IMR-90 (cell line): ENCODE results near the gene DOLPP1.

Experiments
- BHLHE40 ChIP-seq: fragments of 150-350 bp; IDR thresholded peaks from 2 replicates; pipeline ENCODE4 v1.6.1; 2016; ENCODE audit warnings: mild to moderate bottlenecking, low read depth, low read length
- CEBPB ChIP-seq: IDR thresholded peaks from 2 replicates; pipeline ENCODE4 v1.6.1; 2012; ENCODE audit warnings: low read depth, low read length, improper control_type of control experiment
- FOS ChIP-seq: fragments of 150-350 bp; IDR thresholded peaks from 2 replicates; pipeline ENCODE4 v1.6.1; 2016; ENCODE audit warnings: low read depth, low read length
- MAFK ChIP-seq: IDR thresholded peaks from 2 replicates; pipeline ENCODE4 v1.6.1; 2012; ENCODE audit warnings: low read depth, low read length, improper control_type of control experiment
- MAZ ChIP-seq: IDR thresholded peaks from 2 replicates; pipeline ENCODE4 v1.6.1; 2012; ENCODE audit warnings: low read depth, mild to moderate bottlenecking, low read length, improper control_type of control experiment, moderate library complexity, borderline replicate concordance
- MXI1 ChIP-seq: IDR thresholded peaks from 2 replicates; pipeline ENCODE4 v1.6.1; 2012; ENCODE audit warnings: low read depth, mild to moderate bottlenecking, low read length, moderate library complexity, borderline replicate concordance
- NFE2L2 ChIP-seq: fragments of 150-350 bp; IDR thresholded peaks from 2 replicates; pipeline ENCODE4 v1.6.1; 2016; ENCODE audit warnings: low read depth, mild to moderate bottlenecking, low read length
- POLR2A ChIP-seq: IDR thresholded peaks from 2 replicates; pipeline ENCODE4 v1.6.1; 2012; ENCODE audit warnings: mild to moderate bottlenecking, low read depth, low read length
- RAD21 ChIP-seq: IDR thresholded peaks from 2 replicates; pipeline ENCODE4 v1.6.1; 2012; ENCODE audit warnings: low read length, improper control_type of control experiment
- RCOR1 ChIP-seq: IDR thresholded peaks from 2 replicates; pipeline ENCODE4 v1.6.1; 2012; ENCODE audit warnings: mild to moderate bottlenecking, low read length, improper control_type of control experiment; ENCODE audit not compliant: insufficient replicate concordance
- TF ChIP-seq, protein P1 (sequence below): conservative IDR thresholded peaks from 2 replicates; pipeline ENCODE4 v1.5.1; 2012; ENCODE audit warnings: mild to moderate bottlenecking, low read depth, low read length, improper control_type of control experiment
- TF ChIP-seq, protein P2 (sequence below): fragments of 150-350 bp; IDR thresholded peaks from 2 replicates; pipeline ENCODE4 v1.6.1; 2016; ENCODE audit warnings: low read depth, mild to moderate bottlenecking, low read length, moderate library complexity, borderline replicate concordance
- TF ChIP-seq, protein P3 (sequence below): fragments of 150-350 bp; IDR thresholded peaks from 2 replicates; pipeline ENCODE4 v1.6.1; 2017; ENCODE audit warnings: mild to moderate bottlenecking, antibody characterized with exemption, low read length, low read depth

DNA sequence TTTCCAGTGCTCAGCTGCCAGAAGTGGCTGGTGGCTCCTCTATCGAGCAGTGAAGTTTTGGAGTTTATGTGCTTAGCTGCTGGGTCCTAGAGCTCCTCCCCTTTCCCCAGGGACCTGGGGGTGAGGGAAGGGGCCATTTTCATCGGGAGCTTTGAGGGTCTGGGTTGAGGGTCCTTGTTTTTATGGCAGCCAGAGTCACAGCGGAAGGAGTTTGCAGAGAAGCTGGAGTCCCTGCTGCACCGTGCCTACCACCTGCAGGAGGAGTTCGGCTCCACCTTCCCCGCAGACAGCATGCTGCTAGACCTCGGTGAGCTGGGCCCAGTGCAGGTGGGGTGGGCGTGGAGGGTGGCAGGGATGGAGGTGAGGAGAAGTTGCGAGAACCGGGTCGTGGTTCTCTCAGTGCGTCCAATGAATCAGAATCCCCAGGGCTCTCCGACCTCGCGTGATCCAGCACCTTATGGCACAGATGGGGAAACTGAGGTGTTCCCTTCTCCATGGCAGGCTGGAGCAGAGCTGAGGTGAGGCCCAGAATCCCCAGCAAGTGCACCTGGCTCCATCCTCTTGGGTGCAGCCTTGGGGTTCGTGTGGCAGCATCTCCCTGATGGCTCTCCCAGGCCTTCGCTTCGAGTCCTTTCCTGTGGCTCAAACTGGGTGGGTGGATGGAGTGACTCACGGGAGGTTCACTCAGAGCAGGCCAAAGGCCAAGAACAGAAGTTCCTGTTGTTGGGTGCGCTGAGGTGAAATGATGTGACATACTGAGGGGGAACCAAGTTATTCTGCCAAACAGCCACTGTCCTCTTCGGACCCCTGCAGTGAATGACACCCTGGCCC, 21.7 kb upstream of the DOLPP1 start:
- TF ChIP-seq RAD21 (no peak), POLR2A (no peak), NFE2L2 (no peak), CEBPB (no peak), FOS (no peak), MXI1 (no peak), MAFK (no peak), BHLHE40 (no peak), RCOR1 (no peak), MAZ (no peak)
- TF ChIP-seq, protein P1, sequence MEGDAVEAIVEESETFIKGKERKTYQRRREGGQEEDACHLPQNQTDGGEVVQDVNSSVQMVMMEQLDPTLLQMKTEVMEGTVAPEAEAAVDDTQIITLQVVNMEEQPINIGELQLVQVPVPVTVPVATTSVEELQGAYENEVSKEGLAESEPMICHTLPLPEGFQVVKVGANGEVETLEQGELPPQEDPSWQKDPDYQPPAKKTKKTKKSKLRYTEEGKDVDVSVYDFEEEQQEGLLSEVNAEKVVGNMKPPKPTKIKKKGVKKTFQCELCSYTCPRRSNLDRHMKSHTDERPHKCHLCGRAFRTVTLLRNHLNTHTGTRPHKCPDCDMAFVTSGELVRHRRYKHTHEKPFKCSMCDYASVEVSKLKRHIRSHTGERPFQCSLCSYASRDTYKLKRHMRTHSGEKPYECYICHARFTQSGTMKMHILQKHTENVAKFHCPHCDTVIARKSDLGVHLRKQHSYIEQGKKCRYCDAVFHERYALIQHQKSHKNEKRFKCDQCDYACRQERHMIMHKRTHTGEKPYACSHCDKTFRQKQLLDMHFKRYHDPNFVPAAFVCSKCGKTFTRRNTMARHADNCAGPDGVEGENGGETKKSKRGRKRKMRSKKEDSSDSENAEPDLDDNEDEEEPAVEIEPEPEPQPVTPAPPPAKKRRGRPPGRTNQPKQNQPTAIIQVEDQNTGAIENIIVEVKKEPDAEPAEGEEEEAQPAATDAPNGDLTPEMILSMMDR = no peak
- TF ChIP-seq, protein P2, sequence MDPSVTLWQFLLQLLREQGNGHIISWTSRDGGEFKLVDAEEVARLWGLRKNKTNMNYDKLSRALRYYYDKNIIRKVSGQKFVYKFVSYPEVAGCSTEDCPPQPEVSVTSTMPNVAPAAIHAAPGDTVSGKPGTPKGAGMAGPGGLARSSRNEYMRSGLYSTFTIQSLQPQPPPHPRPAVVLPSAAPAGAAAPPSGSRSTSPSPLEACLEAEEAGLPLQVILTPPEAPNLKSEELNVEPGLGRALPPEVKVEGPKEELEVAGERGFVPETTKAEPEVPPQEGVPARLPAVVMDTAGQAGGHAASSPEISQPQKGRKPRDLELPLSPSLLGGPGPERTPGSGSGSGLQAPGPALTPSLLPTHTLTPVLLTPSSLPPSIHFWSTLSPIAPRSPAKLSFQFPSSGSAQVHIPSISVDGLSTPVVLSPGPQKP = no peak
- TF ChIP-seq, protein P3, sequence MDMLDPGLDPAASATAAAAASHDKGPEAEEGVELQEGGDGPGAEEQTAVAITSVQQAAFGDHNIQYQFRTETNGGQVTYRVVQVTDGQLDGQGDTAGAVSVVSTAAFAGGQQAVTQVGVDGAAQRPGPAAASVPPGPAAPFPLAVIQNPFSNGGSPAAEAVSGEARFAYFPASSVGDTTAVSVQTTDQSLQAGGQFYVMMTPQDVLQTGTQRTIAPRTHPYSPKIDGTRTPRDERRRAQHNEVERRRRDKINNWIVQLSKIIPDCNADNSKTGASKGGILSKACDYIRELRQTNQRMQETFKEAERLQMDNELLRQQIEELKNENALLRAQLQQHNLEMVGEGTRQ = no peak
